NCI-H2081 treated with DMSO at 0.1 percent for 48 hours (cell line): Measurements from ENCODE around the gene TRIO.

Experiments
- DNase-seq: peaks from one replicate; lab custom pipeline; 2025; lab: John Stamatoyannopoulos, UW

TRIO gene

DNA sequence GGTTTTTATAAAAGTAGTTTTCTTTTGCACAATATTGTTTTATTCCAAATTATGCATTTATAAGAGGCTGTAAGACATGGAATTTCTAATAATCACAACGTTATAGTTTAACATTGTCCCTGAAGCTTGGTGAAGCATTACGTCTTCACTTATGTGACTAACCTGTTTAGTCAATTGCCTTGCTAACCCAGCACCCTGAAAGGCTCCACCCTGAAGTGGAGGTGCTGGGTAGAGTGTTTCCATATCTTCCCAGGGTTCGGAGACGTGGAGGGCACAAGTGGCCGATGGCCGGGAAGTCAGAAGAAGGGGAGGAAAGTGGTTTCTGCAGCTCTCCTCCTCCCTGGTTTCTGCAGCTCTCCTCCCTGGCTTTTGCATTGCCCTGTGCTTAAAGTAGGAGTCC, 83.4 kb downstream of the TRIO start:
- no peak for DNase-seq

DNA sequence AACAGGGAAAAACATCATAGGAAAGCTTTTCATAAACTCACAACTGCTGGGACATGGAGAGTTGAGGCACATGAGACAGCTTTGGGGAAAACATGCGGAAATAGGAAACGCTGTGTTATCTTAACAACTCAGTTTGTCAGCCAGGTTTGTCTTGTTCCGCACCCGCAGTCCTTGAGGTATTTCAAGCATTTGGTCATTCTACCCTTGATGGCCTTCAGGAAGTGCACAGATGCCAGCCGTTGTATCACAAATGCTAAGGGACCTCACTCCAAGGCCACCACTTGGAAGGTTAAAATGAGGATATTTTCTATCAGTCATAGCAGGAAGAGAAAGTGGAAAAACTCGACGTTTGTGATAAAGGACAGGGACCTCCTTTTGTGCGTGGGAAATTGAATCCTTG, 83.8 kb downstream of the TRIO start:
- DNase-seq, result no peak

DNA sequence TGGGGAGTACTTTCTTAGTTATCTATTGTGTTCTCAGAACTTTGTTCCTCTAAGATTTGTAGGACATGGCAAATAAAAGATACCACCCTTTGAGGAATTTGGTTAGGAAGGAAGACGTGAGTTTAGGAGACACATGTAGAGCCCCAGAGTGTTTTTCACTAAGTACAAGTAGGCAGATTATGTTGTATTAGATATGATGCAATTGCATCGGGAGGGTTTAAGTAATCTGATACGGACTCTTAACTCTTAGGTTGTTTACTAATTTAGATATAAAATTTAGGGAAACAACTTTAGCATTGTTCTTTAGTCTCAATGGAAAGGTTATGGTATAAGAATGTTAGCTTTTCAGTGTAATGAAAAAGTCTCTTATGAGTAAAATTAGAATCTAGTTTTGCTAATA, 84.4 kb downstream of the TRIO start:
- no peak for DNase-seq

DNA sequence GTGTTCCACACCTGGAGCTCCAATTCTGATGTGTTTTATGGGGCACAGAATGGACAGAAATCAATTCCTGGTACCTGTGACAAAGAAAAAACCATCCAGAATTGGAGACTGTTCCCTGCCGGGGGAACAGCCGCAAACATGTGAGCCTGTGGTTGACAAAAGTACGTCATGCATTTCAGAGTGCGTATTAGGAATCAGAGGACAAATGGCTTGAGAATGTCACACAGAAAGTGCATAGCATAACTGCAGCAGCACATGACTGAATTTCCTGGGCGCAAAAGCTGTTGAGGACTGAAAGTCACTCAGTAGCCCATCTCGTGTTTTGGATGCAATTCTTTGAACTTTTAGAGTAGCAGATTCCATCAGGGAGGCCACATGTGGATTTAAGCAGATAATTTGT, 85.1 kb downstream of the TRIO start:
- DNase-seq, result no peak

DNA sequence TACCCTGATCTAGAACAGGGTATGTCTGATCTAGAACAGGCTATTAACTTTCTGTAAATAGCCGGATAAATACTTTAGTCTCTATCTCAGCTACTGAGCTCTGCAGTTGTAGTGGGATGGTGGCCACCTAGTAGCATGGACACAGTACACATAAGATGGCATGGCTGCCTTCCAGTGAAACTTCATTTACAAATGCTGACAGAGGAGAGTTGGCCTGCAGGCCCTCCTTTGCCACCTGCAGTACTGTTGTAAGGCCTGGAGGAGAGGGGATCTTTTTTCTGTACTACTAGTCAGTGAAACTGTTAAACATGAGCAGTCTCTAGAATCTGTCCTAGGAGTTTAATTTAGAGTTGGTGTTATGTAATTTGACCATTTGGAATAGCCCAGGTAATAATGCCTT, 86.0 kb downstream of the TRIO start:
- DNase-seq, result no peak

DNA sequence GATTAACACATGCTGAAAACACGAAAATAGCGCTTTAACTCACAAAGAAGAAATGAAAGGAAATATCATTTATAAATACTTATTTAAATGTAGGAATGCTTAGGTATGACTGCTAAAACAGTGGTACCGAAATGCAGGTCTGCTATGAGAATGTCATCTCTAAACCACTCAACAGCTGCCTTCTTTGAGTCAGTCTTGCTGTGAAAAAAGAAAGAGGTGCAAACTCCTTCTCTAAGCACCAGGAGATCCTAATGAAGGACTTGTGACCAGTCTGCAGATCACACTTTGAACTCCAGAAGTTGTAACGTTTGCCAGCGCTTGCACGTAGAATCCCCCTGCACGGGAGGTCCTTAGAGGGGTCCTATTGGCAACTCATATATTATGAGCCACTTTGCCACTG, 86.6 kb downstream of the TRIO start:
- DNase-seq, result no peak

DNA sequence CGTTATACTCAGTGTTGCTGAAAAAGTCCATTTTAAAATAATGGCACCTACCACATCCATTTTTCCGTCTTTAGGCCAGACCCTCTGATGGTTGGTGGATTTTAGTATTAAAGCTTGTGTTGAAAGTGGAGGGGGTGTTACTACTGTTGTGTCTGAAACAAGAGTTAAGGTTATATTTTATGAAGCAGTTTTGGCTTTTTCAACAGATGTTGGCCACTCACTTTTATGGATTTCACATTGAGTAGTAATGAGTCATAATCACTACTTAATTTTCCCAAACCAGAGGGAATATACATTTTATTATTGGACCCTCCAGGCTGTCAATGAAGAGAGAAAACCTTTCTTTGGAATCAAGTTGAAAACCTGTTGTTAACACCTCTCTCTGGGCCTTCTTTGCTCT, 88.0 kb downstream of the TRIO start:
- DNase-seq, result no peak

DNA sequence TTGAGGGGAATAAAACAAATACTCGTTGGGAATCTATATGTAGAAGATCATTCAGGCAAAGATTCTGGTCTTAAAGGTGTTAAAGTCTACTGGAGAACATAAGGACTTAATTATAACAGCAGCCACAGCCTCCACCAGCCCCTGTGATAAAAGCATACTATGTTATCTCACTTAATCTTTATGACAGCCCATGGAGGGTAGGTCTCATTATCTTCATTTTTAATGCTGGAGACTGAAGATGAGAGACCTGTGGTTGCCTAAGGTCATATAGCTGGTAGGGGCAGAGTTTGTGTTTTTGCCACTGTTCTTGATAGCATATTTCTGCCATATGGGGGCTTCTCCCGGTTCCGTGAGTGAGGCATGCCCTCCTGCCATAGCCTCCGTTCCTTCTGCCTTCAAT, 88.7 kb downstream of the TRIO start:
- DNase-seq, result no peak

DNA sequence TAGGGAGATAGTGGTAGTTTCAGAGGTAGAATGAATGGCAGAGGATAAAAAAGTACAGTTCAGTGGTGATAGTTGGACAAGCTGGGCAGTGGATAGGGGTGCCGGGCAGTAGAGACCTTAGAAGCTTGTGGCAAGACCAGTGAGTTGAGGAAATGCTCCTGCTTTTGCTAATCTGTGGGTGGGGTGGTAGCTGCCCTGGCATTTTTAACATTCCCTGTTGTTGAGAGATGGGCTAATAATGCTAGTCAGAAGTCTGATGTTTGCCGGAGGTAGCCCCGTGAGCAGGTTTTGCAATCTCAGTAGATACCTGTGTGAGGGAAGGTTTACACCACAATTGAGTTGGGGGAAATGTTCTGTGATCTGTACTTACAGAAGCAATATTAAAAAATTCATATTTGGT, 91.1 kb downstream of the TRIO start:
- DNase-seq, result no peak

DNA sequence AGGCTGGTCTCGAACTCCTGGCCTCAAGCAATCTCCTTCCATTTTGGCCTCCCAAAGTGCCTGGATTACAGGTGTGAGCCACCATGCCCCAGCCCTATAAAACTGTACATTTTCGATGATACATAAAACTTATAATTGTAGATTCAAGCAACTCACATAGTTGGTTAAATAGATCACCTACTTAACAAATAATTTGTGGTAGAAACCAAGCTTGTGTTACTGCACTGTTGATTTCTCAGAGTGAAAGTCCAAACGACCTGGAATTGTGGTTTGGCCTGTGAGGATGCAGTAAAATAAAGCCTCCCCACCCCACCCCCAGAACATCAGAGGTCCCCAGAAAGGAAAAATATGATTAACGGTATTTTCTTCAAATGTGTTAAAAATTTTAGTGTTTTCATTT, 92.7 kb downstream of the TRIO start:
- no peak for DNase-seq

DNA sequence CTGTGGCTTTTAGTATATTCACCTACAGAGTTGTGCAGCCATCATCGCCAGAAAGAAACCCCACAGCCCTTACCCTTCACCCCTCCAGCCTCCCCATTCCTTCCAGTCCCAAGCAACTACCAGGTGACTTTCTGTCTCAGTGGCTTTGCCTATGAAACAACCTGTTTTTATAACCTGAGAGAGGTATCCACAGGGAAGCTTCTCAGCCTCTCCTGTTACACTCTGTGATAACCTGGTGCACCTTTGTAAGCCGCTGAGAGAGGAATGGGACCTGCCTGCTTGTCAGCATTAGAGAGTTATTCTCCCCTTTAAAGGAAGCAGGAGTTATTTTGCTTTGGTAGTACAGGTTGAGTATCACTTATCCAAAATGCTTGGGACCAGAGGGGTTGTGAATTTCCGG, 93.6 kb downstream of the TRIO start:
- DNase-seq, result no peak

DNA sequence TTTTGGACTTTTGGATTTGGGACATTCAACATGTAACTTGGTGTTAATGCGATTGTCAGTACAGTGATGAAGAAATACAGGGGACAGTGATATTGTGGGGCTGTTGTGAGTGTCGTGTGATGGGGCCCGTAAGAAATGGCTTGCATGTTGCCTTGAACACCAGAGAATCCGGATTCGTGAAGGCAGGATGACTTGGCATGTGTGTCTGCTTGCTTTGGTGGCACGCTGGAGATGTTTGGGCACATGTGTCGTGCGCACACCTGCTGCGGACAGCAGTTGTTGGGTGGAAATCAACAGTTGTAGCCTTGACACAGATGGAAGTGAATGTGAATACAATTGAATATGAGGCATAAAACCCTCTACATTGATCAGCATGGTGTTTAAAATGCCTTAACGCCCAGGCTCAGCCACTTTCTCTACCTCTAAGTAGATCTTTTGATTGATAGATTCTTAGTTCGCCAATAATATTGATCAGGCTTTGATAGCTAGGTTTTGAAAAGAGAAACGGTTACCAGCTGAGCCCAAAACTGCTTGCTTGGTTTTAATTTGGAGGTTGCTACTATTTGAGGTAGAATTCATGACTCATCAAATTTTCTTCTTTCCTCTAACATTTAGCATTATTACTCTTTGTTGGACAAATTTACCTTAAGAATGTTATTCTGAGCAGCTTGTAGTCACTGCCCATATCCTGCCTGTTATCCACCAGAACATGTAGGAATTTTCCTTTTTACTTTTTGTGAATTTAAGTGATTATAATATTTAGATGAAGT, 94.4 kb downstream of the TRIO start:
- no peak for DNase-seq

DNA sequence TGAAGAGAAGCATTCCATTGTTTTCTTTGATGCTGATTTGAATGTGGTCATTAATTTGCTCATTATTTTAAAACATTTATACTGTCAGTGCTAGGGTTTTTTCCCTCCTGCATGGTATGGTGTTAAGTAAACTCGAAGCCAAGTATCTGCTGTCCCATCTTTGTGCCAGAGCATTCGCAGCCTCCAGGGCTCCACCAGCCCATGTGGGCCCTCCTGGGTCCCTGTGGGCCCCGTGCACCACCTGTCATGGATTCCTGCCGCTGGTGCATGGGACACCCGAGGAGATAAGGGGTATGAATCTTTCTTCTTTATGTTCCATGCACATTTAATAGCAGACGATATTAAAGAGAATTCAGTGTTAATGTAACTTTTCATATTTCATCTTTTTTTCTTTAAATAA, 95.1 kb downstream of the TRIO start:
- DNase-seq, result no peak

DNA sequence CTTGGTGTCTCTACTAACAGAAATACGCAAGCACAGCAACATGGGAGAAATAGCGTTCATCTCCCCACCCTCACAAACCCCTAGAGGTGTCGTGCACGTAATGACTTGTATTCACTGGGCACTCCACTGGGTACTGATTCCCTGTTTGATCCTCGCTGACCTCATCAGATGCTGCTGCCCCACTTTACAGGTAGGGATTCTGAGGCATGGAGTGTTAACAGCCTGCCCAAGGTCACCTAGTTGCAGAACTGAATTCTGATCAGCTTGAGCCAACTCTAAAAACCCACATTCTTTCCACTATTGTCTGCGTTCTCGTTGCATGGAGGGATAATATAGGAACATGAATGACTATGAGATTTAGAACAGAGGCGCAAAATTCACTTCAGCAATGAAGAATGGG, 96.3 kb downstream of the TRIO start:
- DNase-seq, result no peak

DNA sequence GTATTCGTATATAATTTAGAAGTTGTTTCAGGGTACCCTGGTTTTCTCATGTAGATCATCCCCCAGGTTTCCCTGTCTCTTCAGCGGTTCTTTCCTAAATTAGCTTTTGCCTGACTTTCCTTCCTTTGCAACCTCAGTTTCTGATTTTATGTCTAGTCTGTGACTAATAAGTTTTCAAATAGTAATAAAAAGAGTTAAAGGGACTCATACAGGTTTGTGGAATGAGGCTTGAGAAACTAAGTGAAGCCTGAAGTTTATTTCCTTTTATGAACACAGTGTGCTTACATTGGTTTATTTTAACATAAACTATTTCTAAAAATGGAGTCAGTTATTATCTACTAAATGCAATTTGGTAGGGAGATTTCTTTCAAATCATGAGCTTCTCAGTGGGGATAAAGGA, 96.8 kb downstream of the TRIO start:
- DNase-seq, result no peak

DNA sequence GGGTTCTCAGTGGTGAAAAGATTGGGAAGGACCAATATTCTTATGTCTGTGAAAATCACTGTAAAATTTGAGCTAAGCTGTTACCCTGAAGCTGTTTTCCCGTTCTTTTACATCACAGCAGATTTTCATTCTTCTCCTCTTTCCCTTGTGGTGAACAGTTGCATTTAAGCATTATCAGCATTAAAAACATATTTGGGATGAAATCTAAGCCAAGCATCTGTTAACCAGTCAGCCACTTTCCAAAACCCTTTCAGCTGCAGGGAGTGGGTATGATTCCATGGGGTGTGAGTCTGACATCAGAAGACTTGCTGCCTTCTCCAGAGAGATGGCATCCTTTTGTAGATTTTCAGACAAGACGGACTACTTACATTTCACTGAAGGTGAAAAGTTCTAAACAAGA, 97.2 kb downstream of the TRIO start:
- no peak for DNase-seq

DNA sequence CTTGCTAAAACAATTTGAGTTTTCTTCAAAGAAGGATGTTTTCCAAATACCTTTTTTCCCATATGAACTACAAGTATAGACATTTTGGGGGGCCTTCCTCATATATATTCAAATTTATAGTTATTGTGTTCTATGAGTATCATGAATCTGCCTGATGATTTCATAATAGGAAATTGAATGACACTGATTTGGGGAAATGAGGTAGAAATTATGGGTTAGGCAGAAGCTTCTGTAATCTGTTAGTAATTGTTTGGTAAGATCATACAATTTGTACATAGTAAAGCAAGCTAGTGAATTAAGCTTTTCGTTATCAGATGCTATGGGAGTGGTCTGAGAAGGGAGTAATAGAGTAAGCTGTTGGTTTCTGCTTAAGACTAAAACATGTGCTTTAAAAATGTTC, 98.0 kb downstream of the TRIO start:
- DNase-seq, result no peak

DNA sequence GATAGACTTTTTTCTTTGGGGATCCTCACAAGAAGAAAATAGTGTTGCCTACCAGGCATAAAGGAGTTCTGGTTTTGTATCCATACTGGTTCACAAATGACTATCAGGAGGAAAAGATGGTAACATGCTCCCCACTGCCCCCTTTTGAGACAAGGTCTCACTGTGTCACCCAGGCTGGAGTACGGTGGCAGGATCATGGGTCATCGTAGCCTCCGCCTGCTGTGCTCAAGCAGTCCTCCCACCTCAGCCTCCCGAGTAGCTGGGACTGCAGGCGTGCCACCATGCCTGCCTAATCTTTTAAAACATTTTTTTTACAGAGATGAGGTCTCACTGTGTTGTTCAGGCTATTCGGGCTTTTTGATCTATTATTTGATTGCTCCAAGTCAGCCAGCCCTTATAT, 99.3 kb downstream of the TRIO start:
- no peak for DNase-seq

DNA sequence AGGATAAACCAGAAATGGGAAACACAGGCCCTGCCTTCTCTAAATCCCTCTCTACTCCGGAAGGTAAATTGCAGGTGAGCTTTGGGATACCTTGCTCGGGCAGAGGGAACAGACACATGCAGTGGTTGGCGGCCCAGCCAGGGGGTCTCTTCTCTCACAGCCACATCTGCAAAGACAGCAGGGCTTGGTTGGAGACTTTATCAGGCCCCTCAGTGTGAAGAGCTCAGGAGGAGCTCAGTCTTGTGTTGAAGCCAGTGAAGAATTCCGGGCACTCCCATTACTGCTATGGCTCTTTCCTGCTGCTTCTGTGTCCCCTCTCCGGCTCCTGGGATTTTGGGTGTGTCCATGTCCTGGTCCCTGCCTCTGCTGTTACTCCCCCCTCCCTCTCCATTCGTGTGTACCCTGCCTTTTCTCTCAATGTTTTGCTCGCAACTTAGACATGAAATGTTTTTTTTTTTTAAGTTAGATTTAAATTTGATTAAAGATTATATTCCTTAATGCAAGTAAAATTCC, 99.8 kb downstream of the TRIO start:
- DNase-seq, result no peak

DNA sequence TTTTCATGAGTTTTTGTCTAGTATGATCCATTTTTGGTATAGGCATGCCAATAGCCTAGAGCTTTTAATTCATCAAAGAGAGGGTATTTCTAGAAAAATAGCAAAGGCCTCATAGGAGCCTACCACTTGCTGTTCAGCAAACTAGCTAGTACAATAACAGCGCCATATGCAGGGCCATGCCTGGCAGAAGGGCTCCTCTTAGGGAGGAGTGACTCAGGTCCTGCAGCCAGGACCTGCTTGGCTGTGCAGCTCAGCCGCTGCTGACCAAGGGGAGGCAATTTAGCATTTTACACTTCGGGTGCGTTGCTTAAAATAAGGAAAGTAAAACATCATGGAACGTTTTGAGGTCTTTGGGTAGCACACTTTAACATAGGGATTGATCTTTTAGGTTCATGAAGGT, 100.6 kb downstream of the TRIO start:
- DNase-seq, result no peak

DNA sequence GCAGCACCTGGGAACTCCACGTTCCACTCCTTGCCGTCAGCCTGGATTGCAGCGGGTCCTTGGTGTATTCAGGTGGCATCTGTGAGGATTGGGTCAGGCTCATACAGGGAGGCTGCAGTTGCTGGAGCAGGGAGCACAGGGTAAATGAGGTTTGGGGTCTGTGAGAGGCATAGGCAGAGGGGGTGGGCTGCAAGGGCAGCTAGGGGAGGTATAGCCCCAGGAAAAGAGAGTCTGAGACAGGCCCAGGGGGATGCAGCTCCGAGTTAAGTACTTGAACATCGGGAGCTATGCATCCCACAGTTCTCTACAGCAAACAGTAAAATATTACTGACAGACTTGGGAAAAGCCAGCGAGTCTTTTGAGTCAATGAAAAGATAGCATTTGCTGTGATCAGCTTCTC, 101.6 kb downstream of the TRIO start:
- no peak for DNase-seq

DNA sequence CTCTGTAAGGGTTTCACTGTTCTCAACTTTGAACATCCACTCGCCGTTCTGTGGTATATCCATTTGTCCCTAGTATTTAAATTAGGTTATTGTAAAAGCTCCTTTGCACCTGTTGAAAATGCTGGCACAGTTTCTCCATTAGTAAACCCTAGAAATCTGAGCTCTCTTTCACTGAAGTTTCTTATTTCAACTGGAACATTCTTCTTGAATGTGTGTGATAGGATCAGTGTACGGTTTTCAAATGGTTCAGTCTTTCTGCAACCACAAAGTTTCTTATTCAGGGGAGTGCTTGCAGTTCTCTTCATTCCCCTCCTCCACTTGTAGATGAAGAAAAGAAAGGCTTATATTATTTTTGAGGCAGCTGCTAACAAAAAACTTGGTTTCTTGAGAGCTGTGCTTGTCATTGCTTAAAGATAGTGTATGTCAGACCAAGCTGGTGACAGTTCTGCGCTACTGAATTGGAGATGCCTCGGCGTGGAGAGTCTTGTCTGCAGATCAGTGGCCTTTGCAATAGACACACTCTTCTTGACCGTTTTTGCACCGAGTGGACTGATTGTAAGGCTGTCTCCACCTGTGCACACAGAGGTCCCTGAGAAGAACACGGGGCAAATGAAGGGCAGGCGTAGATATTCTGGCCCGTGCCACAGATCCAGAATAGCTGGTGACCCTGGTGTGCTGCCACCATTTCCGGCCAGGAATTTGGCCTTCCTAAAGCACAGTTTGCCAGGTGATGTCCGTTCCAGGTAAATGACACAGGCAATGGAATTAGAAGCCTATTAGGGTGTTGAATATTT, 102.2 kb downstream of the TRIO start:
- no peak for DNase-seq

DNA sequence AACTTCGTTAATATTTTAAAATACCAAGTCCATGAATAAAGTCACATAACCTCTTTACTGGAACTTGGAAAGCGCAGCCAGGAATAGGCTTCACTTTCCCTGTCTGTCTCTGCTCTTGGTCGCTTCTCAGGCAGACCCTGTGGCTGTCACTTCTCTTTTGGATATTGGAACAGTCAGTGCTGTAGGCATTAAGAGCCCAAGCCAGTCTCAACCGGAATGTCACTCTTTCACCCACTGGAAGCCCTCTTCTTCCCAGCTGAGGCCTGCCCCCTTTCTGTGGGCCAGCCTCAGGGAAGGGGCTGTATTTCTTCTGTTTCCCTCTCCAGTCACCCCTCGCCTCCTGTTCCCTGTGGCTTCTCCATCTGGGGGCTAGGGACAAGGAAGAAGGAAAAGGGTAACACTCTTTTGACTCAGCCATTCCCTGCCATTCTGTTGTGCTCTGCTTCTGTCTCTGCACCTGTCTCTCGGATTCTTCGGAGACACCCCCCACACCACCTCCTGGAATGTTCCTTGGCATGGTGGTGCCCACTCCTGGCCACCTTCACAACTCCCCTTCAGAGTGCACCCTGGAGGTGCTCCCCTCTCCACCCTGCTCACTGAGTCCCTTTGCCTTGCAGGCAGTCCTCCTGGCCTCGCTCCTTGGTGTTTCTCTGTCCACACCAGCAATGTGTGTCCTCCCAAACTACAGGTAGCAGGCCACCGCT, 103.4 kb downstream of the TRIO start:
- DNase-seq, result no peak
